Measurements from ENCODE around the gene CNIH3.
"Not testable (repeated sequence)": the region's sequence is repeated elsewhere in the genome, so short reads cannot be mapped to it uniquely, and the experiment has no call there.

CNIH3 gene

GRCh38 chr1:224691148-224691925, 75.2 kb downstream of the CNIH3 start:
- no peak for DNase-seq

- no peak for DNase-seq
Observed at GRCh38 chr1:224694969-224695368, 78.9 kb downstream of the CNIH3 start.

DNA sequence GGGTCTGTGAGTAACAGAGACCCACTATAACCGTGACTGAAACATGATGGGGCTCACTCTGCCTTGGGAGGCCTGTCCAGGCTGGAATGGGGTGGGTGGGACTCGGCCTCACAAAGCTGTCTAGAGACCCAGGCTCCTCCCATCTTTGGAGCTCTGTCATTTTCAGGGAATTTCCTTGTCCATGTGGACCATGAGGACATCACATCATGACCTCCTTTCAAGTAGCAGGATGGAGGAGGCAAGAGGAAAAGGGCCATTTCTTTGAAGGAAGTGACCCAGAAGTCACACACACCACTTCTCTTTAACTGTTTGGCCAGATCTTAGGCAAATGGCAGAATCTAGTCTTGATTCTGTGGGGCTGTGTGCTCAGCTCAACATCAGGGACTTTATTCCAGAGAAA, 79.9 kb downstream of the CNIH3 start:
- no peak for DNase-seq

GRCh38 chr1:224696891-224697765, 81.0 kb downstream of the CNIH3 start:
- no peak for DNase-seq

DNA sequence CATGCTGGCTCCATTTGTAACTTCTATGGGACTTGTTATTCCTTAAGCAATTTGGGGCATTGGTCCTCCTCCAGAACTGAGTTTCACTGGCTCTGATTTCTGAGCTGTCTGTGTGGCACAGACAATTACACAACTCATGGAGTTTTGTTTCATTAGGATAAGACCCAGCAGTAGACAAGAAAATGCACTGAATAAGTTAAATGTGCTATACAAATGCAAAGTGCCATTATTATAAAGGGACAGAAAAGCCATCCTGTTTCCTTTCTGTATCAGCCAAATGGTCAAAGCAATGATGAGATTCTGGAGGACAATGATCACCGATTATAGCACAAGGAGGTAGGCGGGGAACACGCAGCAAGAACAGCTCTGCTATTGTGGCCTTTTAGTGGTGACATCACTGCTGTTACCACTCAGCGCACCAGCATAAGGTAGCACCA, 81.9 kb downstream of the CNIH3 start:
- no peak for DNase-seq

- DNase-seq: no peak
Observed at GRCh38 chr1:224700918-224701531, 84.9 kb downstream of the CNIH3 start.

- DNase-seq: no peak
Observed at GRCh38 chr1:224703702-224704101, 87.6 kb downstream of the CNIH3 start.

GRCh38 chr1:224704107-224704735, 88.1 kb downstream of the CNIH3 start:
- DNase-seq: no peak

DNA sequence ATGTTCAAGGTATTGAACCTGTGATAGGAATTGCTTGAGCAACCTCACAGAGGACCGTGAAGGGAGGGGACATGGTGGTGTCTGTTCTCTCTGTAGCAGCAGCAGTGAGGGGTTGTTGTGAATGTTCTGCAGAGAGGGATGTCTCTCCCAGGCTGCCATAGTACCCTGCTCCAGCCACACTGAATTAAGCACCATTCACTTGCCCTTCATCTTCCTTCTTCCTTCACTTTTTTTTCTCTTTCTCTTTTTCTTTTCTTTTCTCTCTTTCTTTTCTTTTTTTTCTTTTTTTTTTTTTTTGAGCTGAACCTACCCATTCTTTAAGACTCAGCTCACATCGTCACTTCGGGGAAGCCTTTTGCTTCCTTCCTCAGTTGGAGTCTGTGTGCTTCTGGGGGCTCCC, 89.5 kb downstream of the CNIH3 start:
- no peak for DNase-seq

DNA sequence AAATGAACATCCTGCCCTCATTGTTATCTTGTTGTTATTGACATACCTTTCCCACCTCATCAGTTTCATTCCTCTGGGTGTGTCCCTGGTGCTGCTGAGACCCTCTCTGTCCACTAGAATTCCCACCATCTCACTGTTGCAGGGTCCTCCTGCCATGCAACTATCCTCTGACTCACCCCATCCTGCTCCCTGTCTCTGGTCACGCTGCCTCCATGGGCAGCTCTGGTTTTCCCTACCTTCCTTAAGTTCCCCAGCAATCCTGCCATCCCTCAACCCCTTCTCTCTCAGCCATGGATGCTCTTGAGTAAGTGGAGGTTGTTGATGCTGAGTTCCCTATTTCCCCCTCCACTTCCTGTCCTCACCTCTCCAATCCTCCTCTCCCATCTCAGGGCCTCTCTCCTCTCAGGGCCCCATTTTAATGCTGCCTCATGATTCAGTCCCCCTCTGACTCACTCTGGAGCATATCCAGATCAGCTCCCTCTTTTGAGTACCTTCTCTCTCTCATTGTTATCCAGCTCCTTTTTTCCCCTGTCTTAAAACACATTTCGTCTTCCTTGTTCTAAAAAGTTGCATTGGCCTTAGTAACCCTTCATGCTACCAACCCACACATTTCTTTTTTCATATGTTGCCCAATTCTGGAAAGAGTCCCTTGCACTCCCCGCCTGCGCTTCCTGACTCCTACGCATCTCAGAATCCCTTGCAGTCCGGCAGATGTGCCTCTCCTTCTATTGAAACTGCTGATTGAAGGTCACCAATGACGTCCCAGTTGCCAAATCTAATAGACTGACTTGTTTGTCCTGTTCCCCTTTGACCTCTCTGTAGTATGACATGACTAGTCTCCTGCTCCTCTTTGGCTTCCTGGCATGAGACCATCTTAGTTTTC, 92.0 kb downstream of the CNIH3 start:
- no peak for DNase-seq

DNA sequence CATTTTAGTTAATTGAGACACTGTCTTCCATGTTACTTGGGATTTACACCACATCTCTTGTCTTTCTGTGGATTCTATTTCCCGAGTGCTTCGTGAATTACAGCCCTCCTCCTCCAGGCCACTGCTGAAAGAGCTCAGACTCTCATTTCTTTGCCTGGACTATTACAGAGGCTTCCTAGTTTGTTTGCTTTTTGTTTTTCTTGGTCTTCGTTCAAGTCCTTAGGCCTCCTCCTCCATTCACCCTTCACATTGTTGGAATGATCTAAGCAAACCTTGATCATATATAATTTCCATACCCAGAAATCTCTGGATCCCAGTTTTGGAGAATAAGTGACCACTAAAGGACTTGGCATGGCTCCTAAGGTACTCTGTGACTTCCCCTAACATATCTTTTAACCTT, 94.1 kb downstream of the CNIH3 start:
- no peak for DNase-seq

DNA sequence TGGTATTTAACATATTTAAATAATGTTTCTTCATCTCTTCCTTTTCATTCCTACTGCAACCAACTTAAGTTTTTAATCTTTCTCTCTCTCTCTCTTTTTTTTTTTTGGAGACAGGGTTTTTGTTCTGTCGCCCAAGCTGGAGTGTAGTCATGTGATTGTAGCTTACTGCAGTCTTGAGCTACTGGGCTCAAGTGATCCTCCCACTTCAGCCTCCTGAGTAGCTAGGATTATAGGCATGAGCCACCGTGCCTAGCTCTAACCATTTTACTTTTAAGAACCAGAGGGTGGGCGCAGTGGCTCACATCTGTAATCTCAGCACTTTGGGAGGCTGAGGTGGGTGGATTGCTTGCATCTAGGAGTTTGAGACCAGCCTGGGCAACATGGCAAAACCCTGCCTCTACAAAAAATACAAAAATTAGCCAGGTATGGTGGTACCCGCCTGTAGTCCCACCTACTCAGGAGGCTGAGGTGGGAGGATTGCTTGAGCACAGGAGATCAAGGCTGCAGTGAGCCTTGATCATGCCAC, 95.2 kb downstream of the CNIH3 start:
- not testable (repeated sequence) for DNase-seq

GRCh38 chr1:224711876-224712275, 95.8 kb downstream of the CNIH3 start:
- DNase-seq: no peak

DNA sequence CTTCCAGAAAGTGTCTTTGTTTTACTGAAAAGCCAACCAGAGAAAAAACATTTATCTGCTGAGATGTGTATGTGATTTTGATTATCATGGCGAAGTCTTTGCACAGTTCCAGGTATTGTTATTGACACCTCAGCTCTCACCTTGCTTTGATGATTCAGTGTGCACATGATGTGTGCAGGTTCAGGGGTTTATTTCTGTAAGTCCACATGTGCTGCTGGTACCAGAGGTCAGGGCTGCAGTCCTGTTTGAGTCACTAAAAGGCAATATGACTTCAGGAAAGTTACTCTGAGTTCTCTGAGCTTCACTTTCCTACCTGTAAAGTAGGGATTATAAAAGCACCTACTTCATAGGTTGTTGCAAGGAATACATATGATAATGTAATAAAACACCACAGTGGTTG, 97.1 kb downstream of the CNIH3 start:
- no peak for DNase-seq

DNA sequence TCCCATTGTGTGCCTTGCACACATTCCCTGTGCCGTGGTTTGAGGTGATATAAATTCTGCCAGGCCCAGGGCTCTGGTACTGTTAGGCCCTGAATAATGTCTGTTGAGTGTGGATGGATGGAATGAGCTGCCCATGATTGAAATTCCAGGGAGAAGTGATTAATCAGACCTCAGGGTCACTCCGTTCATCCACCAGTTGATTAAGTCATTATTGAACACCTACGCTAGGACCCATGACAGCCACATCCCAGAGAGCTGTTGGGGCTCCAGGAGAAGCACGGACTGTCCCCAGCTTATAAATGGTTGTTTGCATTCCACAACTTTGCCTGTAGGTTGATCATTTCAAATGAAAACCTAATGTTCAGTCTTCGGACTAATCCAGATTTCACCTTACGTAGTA, 98.4 kb downstream of the CNIH3 start:
- no peak for DNase-seq

DNA sequence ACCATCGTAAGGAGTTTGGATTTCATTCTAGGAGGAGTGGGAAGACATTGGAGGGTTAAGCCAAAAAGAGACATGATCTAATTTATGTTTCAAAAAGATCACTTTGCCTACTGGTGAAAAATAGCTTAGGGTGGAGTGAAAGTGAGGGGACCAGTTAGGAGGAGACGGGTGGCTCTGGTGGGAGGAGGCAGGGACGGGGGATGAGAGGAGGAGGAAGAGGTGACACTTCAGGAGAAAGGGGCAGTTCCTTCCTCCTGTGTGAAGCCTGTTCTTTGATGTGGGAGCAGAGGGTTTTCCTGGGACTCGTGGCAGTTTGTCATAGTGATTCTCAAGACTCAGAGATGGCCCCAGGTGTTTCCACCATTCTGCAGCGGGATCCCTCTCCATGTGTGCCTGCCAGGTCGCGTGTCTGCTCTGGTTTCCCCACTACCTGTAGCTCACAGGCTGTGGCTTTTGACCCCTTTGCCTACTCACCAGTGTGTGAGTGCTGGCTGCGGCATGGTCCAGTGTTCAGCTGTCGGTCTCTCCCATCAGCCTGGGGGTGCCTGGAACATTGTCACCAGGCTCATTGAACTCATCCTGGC, 102.4 kb downstream of the CNIH3 start:
- no peak for DNase-seq

DNA sequence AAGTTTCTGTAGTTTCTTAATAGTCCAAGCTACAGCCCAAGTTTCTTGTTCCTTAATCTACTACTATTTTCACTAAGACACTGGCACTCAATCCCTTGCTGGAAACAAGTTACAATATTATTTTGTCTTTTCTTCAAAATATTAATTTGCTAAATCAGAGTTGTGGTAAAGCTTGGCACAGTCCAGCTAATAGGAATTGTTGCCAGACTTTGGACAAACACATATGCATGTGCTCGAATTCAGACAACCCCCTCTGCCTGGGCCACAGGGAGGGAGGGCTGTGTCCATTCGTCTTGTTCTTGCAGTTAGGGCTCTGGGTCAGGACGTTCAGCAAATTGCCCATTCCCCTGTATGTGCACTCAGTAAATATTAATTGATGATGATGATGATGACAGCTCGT, 103.6 kb downstream of the CNIH3 start:
- no peak for DNase-seq

GRCh38 chr1:224720216-224720615, 104.1 kb downstream of the CNIH3 start:
- no peak for DNase-seq

DNA sequence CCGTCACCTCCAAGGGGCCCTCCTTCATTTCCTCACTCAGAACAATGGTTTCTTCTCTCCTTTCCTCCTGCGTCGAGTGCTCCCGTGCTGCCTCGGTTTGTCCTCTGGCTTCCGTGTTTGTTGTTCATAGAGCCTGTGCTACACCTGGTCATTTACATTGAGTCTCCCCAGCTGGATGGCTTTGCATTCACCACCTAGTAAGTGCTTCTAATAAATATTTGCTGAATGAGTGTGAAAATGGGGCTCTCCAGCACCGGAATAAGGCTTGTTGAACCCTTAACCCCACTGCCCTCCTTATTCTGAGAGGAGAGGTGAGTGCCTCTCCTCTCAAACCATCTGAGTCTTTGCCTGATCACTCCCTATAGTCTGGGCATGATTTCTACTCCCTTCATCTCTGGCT, 104.9 kb downstream of the CNIH3 start:
- no peak for DNase-seq

DNA sequence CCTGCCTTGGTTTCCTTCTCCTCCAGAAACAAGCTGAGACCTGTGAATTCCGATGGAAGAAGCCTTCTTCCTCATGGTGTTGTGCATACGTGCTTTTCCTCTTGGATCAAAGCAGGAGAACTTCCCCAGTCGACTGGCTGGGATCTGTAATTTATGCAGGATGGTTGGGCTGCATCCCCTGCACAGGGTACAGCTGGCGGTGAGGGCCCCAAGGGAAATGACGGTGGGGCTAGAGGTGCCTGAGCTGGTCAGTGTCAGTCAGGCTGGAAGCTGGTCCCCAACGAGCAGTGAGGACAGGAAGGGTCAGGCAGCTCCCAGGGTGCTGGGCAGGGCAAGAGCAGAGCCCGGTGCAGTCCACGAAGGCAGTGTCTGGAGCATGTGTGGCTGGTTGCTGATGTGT, 106.7 kb downstream of the CNIH3 start:
- no peak for DNase-seq

GRCh38 chr1:224724566-224724965, 108.4 kb downstream of the CNIH3 start:
- DNase-seq: no peak
